GM20000 (cell line): ENCODE results near the gene ADORA1.
A peak's percentile ranks its signal among the peaks of the same experiment; 100 is the strongest.

Experiments used
- DNase-seq: peaks from one replicate; pipeline ENCODE4 v3.0.0; 2012; ENCODE audit warnings: low spot score
- CTCF ChIP-seq: IDR thresholded peaks from 2 replicates; pipeline ENCODE4 v1.5.1; 2012; ENCODE audit warnings: mild to moderate bottlenecking, control low read depth; ENCODE audit errors: extremely low read depth, missing control alignments

The ADORA1 gene

GRCh38 chr1:203169770-203170520 is 42.4 kb downstream of the ADORA1 start:
- no peak for TF ChIP-seq CTCF
- no peak for DNase-seq

GRCh38 chr1:203170625-203171330 is 43.3 kb downstream of the ADORA1 start:
- no peak for DNase-seq
- no peak for TF ChIP-seq CTCF

GRCh38 chr1:203171341-203172183 is 44.0 kb downstream of the ADORA1 start:
- no peak for TF ChIP-seq CTCF
- no peak for DNase-seq

- TF ChIP-seq CTCF, result peak; percentile 82
- peak; percentile 81 for DNase-seq
These were observed 44.9 kb downstream of the ADORA1 start for GRCh38 chr1:203172184-203173010.

GRCh38 chr1:203173011-203173555 is 45.6 kb downstream of the ADORA1 start:
- no peak for DNase-seq
- TF ChIP-seq CTCF, result no peak

GRCh38 chr1:203173566-203173965 is 46.0 kb downstream of the ADORA1 start:
- TF ChIP-seq CTCF, result no peak
- peak; percentile 80 for DNase-seq
